Astrocyte (in vitro differentiated cells and primary cell): ENCODE results near the gene IMMP2L. TPM values are rescaled to one million over a fixed set of nuclear protein-coding genes. Genes with fewer than 3 reads are reported as not detected.

Experiments used
- DNase-seq: peaks from one replicate; pipeline ENCODE4 v3.0.0-alpha.2; 2010; ENCODE audit warnings: low read depth
- FAIRE-seq: peaks from 2 replicates; lab custom pipeline; 2011; peaks lifted over from hg19 to GRCh38; lab: Jason Lieb, UNC
- H2AFZ ChIP-seq: 2 replicates; pipeline ENCODE4 v1.6.0; 2012; ENCODE audit warnings: low read depth, low read length, inconsistent platforms
- H3K27ac ChIP-seq: 2 replicates; pipeline ENCODE4 v1.5.1; 2011; ENCODE audit warnings: low read depth, low read length, inconsistent platforms
- H3K27me3 ChIP-seq: 2 replicates; pipeline ENCODE4 v1.6.0; 2011; ENCODE audit warnings: low read length, inconsistent platforms; ENCODE audit not compliant: insufficient read depth
- H3K36me3 ChIP-seq: 2 replicates; pipeline ENCODE4 v1.5.1; 2011; ENCODE audit warnings: low read length, inconsistent platforms; ENCODE audit not compliant: insufficient read depth
- H3K4me1 ChIP-seq: 2 replicates; pipeline ENCODE4 v1.5.1; 2011; ENCODE audit warnings: low read length, inconsistent platforms; ENCODE audit not compliant: insufficient read depth
- H3K4me2 ChIP-seq: 2 replicates; pipeline ENCODE4 v1.6.0; 2012; ENCODE audit warnings: low read length, inconsistent platforms
- H3K4me3 ChIP-seq: 2 replicates; pipeline ENCODE4 v1.5.1; 2011; ENCODE audit warnings: low read depth, mild to moderate bottlenecking, low read length, inconsistent platforms; ENCODE audit not compliant: insufficient read depth
- H3K79me2 ChIP-seq: 2 replicates; pipeline ENCODE4 v1.6.0; 2012; ENCODE audit warnings: mild to moderate bottlenecking, low read length, inconsistent platforms; ENCODE audit not compliant: insufficient read depth
- H3K9ac ChIP-seq: 2 replicates; pipeline ENCODE4 v1.6.0; 2012; ENCODE audit warnings: mild to moderate bottlenecking, low read length, inconsistent platforms
- H3K9me3 ChIP-seq: 2 replicates; pipeline ENCODE4 v1.5.1; 2012; ENCODE audit warnings: low read depth, mild to moderate bottlenecking, low read length, inconsistent platforms; ENCODE audit not compliant: insufficient read depth
- H4K20me1 ChIP-seq: 2 replicates; pipeline ENCODE4 v1.6.0; 2012; ENCODE audit warnings: low read length, inconsistent platforms; ENCODE audit not compliant: insufficient read depth
- H3K27ac Mint-ChIP-seq: one replicate; pipeline ENCODE4 v1.8.0; 2021; ENCODE audit warnings: mild to moderate bottlenecking, mixed read lengths; ENCODE audit not compliant: unreplicated experiment
- H3K27me3 Mint-ChIP-seq: one replicate; pipeline ENCODE4 v1.8.0; 2021; ENCODE audit warnings: low read depth, mixed read lengths; ENCODE audit not compliant: unreplicated experiment
- H3K36me3 Mint-ChIP-seq: one replicate; pipeline ENCODE4 v1.8.0; 2021; ENCODE audit warnings: low read depth, mixed read lengths; ENCODE audit not compliant: unreplicated experiment
- H3K4me1 Mint-ChIP-seq: one replicate; pipeline ENCODE4 v1.8.0; 2021; ENCODE audit warnings: low read depth, mixed read lengths; ENCODE audit not compliant: unreplicated experiment
- H3K4me3 Mint-ChIP-seq: one replicate; pipeline ENCODE4 v1.8.0; 2021; ENCODE audit warnings: mild to moderate bottlenecking, moderate library complexity, mixed read lengths; ENCODE audit not compliant: unreplicated experiment
- H3K9me3 Mint-ChIP-seq: one replicate; pipeline ENCODE4 v1.8.0; 2021; ENCODE audit warnings: mild to moderate bottlenecking, mixed read lengths; ENCODE audit not compliant: unreplicated experiment
- EZH2 ChIP-seq: IDR thresholded peaks from 2 replicates; pipeline ENCODE4 v1.6.1; 2012; ENCODE audit warnings: mild to moderate bottlenecking, low read length, inconsistent platforms; ENCODE audit not compliant: insufficient read depth
- total RNA-seq: library from RNA; stranded (reverse); gene quantifications from 2 replicates; pipeline ENCODE4 v1.2.1, GENCODE V29; 2021
- TF ChIP-seq, protein P1 (sequence below): IDR thresholded peaks from 2 replicates; pipeline ENCODE4 v1.5.1; 2011; ENCODE audit warnings: low read depth, mild to moderate bottlenecking, inconsistent platforms, low read length, moderate library complexity; ENCODE audit not compliant: insufficient read depth

The IMMP2L gene
- total RNA-seq, 1 donor from 2014 or later = 13.8 TPM

DNA sequence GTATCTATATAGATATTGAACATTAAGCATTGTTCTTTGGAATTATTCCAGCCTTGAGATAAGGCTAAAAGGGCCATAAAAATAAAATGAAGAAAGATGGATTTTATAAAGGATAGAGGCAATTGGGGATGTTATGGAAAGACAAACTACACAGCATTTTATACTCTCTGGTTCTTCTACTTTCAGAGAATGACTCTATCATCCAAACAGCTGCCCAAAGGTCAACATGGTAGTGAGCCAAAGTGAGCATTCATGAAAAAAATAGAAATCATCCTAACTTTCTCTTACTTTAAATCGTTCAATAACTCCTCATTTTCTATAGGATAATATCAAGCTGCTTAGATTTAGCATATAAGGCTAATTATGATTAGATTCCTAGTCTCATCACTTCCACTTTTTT, 25.2 kb downstream of the IMMP2L start:
- no peak for DNase-seq
- no peak overlapping the region for H3K27ac ChIP-seq
- Mint-ChIP-seq H3K27ac (no peak overlapping the region), H3K27me3 (no peaks in the 10 kb centered on the region), H3K36me3 (no peaks in the 10 kb centered on the region), H3K4me1 (no peaks in the 10 kb centered on the region), H3K4me3 (no peak overlapping the region), H3K9me3 (no peaks in the 10 kb centered on the region)
- H3K4me1 ChIP-seq = no peaks in the 10 kb centered on the region
- TF ChIP-seq EZH2 = no peak
- TF ChIP-seq, protein P1, sequence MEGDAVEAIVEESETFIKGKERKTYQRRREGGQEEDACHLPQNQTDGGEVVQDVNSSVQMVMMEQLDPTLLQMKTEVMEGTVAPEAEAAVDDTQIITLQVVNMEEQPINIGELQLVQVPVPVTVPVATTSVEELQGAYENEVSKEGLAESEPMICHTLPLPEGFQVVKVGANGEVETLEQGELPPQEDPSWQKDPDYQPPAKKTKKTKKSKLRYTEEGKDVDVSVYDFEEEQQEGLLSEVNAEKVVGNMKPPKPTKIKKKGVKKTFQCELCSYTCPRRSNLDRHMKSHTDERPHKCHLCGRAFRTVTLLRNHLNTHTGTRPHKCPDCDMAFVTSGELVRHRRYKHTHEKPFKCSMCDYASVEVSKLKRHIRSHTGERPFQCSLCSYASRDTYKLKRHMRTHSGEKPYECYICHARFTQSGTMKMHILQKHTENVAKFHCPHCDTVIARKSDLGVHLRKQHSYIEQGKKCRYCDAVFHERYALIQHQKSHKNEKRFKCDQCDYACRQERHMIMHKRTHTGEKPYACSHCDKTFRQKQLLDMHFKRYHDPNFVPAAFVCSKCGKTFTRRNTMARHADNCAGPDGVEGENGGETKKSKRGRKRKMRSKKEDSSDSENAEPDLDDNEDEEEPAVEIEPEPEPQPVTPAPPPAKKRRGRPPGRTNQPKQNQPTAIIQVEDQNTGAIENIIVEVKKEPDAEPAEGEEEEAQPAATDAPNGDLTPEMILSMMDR = no peak
- no peaks in the 10 kb centered on the region for H4K20me1 ChIP-seq
- no peaks in the 10 kb centered on the region for H3K9me3 ChIP-seq
- H3K4me2 ChIP-seq = no peak overlapping the region
- no peaks in the 10 kb centered on the region for H3K27me3 ChIP-seq
- no peak overlapping the region for H2AFZ ChIP-seq
- no peak overlapping the region for H3K4me3 ChIP-seq
- FAIRE-seq = no peak
- H3K36me3 ChIP-seq = no peaks in the 10 kb centered on the region
- H3K79me2 ChIP-seq = no peaks in the 10 kb centered on the region
- H3K9ac ChIP-seq = no peak overlapping the region

DNA sequence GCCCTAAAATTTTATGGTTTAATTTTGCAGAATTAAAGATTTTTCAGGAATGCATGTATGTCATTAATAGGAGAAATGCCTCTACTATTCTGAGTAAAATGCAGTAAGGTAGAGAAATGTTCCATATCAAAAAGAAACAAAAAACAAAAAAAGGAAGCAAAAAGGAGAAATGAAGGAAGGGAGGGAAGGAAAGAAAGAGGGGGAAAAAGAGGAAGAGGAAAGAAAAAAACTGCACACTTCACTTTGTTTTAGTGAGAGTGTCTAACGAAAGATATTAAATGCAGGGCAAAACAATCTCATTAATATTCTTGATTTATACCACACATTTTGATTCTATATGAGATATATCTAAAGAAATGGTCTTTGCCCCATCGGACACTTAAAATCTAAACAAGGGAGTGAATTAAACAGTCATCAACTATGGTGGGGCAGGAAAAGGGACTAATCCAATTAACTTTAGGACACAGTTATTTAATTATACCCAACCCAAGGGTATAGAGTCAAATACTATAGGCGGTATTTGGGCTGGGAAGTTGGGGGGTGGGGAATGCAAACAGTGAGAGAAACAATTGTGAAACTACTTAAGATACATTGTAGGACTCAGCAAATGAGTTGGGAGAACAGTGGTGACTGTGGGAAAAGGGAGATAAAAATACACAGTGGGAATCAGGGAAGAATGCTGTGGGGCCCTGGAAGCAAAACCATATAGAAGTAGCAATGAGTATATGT, 27.0 kb downstream of the IMMP2L start:
- Mint-ChIP-seq H3K36me3 (no peaks in the 10 kb centered on the region), H3K4me3 (no peak overlapping the region), H3K27me3 (no peaks in the 10 kb centered on the region), H3K27ac (no peak overlapping the region), H3K4me1 (no peaks in the 10 kb centered on the region), H3K9me3 (no peaks in the 10 kb centered on the region)
- no peak overlapping the region for H3K4me3 ChIP-seq
- H4K20me1 ChIP-seq = no peaks in the 10 kb centered on the region
- no peaks in the 10 kb centered on the region for H3K36me3 ChIP-seq
- no peaks in the 10 kb centered on the region for H3K4me1 ChIP-seq
- H3K27ac ChIP-seq = no peak overlapping the region
- no peaks in the 10 kb centered on the region for H3K27me3 ChIP-seq
- H3K9me3 ChIP-seq = no peaks in the 10 kb centered on the region
- DNase-seq (no peak), FAIRE-seq (no peak)
- H3K9ac ChIP-seq = no peak overlapping the region
- no peak overlapping the region for H2AFZ ChIP-seq
- no peaks in the 10 kb centered on the region for H3K79me2 ChIP-seq
- TF ChIP-seq, protein P1 = no peak
- TF ChIP-seq EZH2 = no peak
- no peak overlapping the region for H3K4me2 ChIP-seq

DNA sequence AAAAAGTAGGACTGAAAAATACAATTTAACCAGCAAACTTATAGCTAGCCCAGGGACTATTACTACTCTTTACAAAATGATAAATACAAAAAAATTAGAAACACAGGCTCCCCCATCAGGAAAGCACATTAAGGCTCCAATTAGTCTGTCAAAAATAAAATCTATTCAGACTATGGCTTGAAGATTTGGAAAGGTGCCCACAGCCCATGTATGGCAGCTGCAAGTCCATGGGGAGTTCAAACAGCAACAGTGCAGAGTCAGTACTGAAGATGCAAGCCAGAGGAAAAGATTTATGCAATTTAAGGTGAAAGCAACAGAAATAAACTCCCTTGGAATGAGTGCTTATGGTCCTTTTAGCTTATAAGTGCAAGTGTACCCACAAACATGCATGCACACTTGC, 29.7 kb downstream of the IMMP2L start:
- no peaks in the 10 kb centered on the region for H3K9me3 ChIP-seq
- H3K4me3 ChIP-seq = no peak overlapping the region
- Mint-ChIP-seq H3K27me3 (no peaks in the 10 kb centered on the region), H3K4me3 (no peak overlapping the region), H3K27ac (no peak overlapping the region), H3K36me3 (no peaks in the 10 kb centered on the region), H3K4me1 (no peaks in the 10 kb centered on the region), H3K9me3 (no peaks in the 10 kb centered on the region)
- H3K4me2 ChIP-seq = no peak overlapping the region
- H3K36me3 ChIP-seq = no peaks in the 10 kb centered on the region
- no peak for DNase-seq
- H4K20me1 ChIP-seq = no peaks in the 10 kb centered on the region
- FAIRE-seq = no peak
- H3K79me2 ChIP-seq = no peaks in the 10 kb centered on the region
- no peak overlapping the region for H3K9ac ChIP-seq
- no peaks in the 10 kb centered on the region for H3K4me1 ChIP-seq
- H2AFZ ChIP-seq = no peak overlapping the region
- no peak for TF ChIP-seq EZH2
- TF ChIP-seq, protein P1 = no peak
- no peaks in the 10 kb centered on the region for H3K27me3 ChIP-seq
- H3K27ac ChIP-seq = no peak overlapping the region
